ENCODE data around the gene BCL2L12.

BCL2L12 gene

DNA sequence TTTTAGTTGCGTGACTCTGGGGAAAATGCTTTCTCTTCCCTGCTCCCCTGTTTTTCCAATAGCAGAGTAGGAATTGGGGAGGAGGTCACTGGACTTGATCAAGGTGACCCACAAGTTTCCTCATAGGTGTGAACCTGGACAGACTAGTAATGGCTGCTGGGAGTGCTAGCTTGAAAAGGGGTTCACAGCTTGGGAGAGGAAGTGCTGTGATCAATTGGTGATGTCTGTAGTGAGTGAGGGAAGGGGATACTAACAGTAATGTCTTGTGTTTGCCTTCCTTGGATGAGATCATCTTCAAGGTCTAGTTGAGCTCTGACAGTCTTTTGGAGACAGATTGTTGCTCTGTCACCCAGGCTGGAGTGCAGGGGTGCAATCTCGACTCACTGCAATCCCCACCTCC is 1.7 kb downstream of the BCL2L12 start:
- DNase-seq: no peak

DNA sequence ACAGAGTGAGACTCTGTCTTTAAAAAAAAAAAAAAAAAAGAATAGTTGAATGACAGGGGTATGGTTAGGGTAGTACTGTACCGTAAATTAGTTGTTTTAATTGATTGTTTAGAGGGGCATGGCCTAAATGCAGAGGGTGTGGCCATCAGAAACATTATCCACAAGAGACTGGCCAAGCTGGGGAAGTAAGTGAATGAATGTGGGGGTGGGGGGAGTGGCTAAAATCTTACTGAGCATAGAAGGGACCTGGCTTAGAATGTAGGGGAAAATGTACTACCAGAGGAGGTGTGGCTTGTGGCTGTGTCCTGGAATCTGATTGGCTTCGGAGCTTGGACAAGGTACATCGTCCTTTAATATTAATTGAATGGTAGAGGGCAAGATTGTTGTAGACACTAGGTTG is 3.8 kb downstream of the BCL2L12 start:
- DNase-seq: no peak

DNA sequence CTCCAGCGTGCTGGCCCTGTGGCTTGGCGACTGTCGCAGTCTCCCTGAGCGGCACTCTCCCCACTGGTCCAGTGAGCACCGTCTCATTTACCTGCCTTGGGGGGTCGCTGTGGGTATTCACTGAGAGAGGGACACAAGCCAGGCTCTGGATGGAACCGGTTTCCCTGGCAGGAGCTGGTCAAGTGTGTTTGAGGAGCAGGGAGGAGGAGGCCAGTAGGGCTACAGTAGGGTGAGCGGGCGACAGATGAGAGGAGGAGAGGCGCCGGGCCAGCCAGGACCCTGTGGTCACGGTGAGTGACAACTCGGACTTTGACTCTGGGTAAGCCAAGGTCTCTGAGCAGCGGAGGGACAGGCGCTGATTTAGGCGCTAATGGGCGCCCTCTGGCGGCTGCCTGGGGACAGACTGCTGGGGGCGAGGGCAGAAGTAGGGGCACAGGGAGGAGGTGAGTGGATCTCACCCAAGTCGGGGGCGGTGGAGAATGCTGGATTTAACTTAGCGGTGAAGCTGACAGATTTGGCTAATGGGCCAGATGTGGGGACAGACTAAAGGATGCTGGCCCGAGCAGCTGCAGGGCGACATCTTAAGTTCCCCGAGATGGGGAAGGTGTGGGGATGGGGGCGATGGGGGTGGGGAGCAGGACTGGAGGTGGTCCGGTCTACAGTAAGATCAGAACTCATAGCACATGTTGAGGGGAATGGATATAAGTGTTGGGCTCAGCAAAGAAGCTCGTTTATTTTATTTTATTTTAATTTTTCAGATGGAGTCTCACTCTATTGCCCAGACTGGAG is 6.6 kb downstream of the BCL2L12 start:
- DNase-seq: no peak

DNA sequence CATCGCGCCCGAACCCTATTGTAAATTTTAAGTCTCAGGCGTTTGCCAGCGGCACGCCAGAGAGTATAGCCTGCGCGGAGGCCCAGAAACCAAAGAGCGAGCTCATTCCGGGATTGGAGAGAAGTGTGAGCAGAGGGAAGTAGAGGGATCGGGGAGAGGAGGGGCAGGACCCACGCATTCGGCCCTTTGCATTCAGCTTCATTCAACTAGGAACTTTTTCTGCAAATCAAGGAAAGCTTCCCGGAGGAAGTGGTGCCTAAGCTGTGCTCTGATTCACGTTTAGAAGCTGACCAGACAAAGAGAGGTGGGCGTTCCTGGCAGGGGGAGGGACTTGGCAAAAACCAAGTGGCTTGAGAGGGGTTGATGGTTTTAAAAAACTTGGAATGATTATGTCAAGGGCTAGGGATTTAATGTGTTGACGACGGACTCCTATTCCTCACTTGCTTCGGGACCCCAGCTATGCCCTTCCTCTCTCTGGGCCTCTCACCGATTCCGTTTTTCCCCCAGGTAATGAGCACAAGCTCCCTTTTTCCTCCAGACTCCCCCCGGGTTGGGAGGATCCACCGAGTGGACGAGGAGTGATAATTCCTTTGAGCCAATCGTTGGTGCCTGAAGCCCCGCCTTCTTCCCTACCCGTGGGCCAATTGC is 10.5 kb downstream of the BCL2L12 start:
- no peak for DNase-seq

DNA sequence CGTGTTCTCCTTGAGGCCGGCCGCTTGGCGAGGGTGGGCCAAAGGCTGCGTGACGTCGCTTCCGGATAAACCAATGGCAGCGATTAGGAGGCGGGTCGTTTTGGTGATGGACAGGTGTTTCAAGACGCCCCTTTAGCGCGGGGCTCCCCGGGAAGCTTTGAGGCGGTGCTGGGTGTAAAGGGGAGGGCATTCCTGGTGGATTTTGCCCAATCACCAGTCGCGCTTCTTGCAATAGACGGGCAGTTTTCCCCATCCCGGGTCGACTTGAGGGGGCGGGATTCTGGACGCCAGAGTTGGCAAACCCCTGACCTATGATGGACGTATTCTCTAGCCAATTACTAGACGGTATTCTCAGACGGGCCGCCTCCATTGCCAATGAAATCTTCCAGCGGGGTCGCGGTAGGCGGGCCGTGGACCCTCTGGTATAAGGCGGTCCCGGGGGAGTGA is 11.1 kb downstream of the BCL2L12 start:
- DNase-seq: peak; percentile 95

DNA sequence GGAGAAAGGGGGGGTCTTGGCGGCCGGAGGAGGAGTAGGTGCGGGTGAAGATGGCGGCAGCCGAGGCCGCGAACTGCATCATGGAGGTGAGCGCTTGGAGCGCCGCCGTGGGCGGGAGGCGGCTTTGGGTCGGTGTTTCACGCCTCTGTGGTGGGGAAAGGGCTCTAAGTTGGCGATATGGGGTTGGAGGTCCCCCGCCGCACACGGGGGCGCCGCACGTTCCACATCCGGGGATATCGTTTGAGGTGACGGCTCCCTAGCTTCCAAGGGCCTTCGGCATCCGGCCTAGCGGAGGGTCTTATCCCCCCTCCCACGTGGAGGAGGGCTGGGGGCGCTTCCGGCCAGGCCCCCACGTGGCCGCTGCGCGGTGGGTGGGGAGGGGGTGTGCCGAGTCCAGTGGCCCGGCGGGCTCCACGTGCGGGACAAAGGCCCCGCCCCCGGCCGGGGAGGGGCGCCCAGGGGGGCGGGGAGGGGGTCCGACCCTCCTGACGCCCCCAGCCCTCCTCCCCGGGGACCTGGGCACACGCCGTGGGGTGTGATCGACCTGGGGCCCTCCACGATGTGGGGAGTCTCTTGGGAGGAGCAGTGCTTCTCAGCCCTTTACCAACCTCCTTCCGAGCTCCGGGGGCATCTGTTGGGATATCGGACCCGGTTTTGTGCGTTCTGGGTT is 11.6 kb downstream of the BCL2L12 start, which contains the start of gene PRMT1:
TSS of gene PRMT1 (plus strand) at position 41 of the 670 bp plus-strand sequence. CDS start at position 51, 10 bp downstream.
- no peak for DNase-seq

DNA sequence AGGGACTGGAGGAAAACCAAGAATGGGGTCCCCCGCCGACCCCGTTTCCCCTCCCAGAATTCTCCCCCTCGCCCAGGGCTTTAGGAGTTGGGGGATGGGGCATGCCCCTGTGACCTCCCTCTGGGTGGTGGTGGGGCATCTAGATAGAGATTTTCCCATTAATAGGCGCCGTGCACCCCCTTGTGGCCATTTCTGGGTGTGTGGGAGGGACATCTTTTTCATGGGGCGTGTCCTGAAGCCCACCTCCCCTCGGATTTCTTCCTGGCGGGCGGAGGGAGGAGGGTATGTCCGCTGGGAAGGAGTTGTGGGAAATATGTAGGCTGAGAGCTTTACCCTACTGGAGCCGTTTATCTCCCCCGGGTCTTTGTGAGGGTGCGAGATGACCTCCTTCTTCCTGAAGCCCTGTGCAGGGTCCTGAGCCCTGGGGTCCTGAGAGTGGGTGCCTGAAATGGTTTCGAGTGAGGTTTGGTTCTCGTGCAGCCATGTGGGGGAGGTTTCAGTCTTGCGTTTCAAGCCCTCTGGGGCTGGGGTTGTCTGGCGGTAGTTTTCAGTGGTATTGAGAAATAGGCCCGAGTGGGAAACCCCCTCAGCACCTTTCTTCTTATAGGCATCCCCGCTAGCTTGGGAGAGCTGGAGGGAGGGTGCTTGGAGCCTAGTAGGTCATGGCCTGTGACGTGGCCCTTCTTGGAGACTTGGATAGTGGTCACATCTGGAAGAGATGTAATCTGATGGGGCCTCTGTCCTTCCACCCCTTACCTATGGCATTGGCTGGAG is 12.4 kb downstream of the BCL2L12 start:
- DNase-seq: no peak

DNA sequence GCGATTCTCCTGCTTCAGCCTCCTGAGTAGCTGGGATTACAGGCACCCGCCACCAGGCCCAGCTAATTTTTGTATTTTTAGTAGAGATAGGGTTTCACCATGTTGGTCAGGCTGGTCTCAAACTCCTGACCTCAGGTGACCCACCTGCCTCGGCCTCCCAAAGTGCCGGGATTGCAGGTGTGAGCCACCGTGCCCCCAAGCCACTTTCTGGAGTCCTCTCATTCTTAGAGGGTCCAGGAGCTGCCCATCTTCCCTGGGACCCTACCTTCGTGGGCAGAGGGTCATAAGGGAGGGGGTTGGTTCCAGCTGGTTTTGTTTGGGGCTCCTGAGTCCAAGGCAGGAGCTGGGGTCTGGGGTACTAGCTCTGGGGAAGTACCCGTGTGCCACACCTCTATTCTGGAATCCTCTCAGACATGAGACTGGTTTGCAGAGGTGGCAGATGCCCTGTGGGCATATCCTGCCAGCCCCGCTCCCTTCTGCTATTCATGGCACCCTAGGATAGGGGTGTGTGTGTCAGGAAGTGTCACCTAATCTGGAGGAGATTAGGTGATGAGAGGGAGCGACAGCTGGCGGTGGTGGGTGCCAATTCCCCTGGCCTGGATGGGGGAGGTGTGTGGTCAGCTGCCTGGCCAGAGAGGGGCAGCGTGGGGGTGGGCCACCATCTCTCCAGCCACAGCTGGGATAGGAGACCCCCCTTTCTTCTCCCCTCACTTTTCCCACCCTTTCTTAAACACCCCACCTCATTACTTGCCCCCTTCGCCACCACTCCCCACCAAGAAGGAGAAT is 13.4 kb downstream of the BCL2L12 start:
- DNase-seq: no peak

DNA sequence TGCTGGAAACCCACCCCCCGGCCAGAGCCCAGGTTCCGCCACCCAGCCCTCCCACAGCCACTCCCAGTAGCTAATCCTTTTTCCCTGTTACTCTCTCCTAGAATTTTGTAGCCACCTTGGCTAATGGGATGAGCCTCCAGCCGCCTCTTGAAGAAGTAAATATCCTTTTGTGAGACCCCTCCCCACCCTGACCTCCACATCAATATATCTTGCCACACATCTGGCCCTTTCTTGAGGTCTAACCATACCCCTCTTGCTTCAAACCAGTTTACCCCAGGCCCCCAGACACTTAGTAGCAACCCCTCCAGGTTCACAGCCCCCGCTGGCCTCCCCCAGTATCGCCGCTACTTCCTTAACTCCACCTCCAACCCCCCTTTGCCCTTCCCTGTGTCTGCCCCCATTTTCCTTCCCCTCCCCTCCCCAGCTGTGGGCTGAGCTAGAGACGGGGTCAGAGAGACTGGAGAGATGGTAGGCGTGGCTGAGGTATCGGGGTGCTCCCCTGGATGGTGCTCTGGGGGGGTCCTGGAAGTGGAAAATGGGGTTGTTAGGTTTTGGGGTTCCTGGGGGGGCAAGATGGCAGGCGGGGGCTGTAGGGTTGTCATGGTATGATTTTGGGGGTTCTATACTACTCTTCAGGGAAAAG is 14.2 kb downstream of the BCL2L12 start:
- DNase-seq: no peak

DNA sequence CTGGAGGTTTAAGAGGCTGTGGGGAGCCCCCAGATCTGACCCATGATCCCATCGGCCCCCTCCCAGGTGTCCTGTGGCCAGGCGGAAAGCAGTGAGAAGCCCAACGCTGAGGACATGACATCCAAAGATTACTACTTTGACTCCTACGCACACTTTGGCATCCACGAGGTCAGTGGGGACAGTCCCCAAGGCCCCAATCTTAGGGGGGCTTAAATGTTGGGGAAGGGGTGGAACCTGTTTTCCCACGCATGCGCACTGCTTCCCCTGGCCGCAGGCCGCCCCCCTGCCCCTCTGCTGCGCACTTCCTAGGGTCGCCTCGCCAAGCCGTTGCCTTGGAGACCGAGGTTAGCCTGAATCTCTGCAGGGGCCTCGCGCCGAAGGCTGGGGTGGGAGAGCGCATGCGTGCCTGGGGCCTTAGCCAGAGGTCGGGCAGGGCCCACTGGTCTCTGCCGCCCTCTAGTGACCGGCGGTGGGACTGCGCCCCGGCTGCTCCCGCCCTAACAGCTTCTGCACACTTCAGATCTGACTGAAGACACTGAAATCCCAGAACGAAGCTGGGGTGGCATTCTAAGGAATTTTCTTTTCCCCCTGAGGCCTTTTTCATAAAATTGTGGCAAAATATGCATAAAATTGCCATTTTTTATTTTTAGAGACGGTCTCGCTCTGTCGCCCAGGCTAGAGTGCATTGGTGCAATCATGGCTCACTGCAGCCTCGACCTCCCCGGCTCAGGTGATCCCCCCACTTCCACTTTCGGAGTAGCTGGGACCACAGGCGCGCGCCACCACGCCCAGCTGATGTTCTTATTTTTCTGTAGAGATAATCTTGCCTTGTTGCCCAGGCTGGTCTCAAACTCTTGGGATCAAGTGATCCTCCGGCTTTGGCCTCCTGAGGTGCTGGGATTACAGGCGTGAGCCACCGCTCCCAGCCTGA is 15.0 kb downstream of the BCL2L12 start:
- no peak for DNase-seq

DNA sequence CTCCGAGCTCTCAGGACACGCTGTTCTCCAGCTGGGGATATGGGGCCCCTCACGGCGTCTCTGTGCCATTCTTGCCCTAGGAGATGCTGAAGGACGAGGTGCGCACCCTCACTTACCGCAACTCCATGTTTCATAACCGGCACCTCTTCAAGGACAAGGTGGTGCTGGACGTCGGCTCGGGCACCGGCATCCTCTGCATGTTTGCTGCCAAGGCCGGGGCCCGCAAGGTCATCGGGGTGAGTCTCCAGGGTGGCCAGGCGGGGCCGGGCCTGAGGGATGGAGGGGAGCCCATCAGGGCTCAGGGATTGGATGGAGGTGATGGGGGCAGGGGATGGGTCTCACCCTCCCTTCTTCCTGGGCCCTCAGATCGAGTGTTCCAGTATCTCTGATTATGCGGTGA is 16.1 kb downstream of the BCL2L12 start:
- no peak for DNase-seq

DNA sequence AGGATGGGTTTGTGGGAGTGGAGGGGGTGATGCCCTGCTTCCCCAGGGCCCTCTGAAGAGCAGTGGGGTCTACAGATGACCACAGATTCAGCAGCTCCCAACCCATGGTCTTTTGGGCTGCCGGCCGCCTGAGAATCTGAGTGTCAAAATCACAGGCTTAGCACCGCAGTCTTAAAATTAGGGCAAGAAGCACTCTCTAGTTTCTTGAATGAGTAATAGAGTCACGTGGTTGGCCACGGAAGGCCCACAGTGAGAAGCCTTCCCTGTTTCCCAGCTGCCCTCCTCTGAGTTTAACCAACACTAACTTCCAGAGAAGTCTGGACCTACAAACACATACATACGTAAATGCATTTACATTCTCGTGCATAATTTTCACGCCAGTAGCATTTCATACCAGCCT is 16.5 kb downstream of the BCL2L12 start:
- DNase-seq: no peak

DNA sequence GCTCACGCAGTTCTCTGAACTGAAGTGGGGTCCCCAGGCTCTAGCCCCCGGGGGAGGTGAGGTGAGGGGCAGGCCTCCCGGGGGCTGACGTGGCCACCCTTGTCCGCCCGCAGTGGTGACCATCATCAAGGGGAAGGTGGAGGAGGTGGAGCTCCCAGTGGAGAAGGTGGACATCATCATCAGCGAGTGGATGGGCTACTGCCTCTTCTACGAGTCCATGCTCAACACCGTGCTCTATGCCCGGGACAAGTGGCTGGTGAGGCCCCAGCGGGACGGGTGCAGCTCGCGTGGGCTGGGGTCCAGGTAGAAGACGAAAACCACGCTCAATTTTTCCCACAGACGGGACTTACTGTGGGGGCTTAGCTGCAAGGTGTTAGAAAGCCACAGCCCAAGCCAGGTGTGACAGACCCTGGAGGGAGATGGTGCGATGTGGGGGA is 18.1 kb downstream of the BCL2L12 start:
- no peak for DNase-seq

DNA sequence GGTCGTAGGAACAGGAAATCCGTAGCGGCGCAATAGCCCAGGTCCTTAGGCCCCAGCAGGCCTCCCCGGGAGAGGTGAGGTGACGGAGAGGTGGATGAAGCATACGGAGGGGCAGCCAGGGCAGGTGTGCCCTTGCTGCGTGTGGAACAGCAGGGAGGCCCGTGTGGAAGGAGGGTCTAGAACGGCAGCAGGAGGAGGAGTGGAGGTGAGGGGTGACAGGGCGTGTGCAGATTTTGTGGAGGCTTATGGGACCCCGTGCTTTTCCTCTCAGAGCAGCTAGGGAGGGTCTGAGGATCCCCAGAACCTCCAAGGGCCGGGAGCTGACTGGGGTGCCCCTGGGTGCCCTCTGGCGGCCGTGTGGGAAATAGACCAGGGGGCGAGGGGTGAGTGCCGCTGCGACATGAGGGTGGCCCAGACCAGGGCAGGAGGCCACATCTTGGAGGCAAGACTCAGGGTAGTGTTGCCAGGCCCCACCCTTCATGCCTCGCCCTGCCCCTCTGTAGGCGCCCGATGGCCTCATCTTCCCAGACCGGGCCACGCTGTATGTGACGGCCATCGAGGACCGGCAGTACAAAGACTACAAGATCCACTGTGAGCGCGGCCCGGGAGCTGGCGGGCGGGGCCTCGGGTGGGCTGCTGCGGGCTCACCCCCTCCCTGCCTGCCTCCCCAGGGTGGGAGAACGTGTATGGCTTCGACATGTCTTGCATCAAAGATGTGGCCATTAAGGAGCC is 18.7 kb downstream of the BCL2L12 start:
- DNase-seq: no peak

DNA sequence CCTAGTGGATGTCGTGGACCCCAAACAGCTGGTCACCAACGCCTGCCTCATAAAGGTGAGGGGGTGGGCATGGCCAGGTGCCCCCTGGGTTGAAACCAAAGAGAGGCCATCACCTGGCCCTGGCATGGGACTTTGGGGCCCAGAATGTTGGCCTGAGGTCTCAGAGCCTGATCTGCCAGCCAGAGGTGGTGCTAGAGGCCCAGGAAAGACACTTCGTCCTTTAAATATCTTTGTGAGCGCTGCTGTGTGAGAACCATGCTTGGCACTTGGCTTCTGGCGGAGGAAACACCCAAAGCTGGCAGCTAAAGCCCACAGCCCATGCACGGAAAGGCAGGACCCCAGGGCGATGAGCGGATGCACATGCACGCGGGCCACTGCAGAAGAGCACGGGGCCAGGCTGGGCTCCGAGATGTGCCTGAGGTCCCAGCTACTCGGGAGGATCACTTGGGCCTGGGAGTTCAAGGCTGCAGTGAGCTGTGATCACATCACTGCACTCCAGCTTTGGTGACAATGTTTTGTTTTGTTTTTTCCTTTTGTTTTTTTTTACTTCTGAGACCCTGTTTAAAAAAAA is 19.3 kb downstream of the BCL2L12 start:
- no peak for DNase-seq

DNA sequence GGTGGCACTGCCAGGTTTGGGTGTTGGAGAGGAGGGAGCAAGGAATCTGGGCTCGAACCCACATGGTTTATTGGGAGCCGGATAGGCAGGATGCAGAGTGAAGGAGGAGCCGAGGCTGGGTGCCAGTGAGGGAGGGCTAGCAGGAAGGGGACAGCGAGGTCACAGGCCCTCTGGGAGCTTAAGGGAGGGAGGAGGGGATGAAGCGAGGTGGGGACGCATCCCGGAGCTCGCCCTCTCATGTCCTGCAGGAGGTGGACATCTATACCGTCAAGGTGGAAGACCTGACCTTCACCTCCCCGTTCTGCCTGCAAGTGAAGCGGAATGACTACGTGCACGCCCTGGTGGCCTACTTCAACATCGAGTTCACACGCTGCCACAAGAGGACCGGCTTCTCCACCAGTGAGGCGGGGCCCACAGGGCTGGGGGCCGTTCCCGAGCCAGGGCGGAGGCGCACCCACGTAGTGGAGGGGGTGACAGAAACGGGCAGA is 20.2 kb downstream of the BCL2L12 start:
- no peak for DNase-seq

DNA sequence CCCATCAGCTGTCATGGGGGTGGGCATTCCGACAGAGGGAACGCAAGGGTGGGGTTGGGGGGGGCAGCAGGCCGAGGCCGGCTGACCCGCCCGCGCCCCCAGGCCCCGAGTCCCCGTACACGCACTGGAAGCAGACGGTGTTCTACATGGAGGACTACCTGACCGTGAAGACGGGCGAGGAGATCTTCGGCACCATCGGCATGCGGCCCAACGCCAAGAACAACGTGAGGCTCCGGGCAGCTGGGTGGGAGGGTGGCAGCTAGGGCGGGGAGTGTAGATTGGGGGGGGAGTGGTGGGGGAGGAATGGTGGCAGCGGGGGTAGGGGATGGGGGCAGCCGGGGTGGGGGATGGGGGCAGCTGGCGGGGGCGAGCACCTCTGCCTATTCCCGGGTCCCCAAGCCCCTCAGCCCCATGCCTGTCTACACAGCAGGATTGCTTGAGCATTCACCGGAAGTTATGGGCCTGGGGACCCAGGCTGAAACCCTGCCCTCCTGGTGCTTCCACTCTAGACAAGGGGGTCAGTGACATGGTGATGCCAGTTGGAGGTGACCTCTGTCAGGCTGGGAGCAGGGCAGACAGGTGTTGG is 20.9 kb downstream of the BCL2L12 start:
- no peak for DNase-seq

DNA sequence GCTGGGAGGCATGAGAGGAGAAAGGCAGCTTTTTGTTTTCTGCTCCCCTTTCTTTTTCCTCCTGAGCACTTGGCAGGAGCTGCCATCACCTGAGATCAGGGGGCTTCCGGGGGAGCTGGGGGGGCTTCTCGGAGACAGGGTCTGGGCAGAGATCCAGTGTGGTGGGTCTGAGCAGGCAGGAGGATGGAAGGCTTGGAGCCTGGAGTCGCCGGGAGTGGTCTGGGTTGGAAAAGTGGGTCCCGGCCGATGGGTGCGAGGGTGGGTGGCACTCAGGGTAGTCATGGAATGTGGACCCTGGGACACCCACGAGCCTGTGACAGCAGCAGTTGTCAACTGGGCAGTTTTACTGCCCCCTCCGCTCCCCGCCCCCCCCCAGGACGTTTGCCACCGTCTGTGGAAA is 21.4 kb downstream of the BCL2L12 start:
- DNase-seq: no peak

All from SIG-M5 (cell line).